Upper lobe of left lung (tissue), 6 donors: ENCODE results near the gene MOB3C. TPM values are rescaled to one million over a fixed set of nuclear protein-coding genes. Genes with fewer than 3 reads are reported as not detected.
A peak's percentile ranks its signal among the peaks of the same experiment; 100 is the strongest.

Experiments used
- ATAC-seq, 2 donors: fragments of 200-7000 bp; cut with Tn5 transposase; one replicate each; pipeline ENCODE4 v1.9.1; 2022; ENCODE audit warnings: mild to moderate bottlenecking in 2 of 2, moderate library complexity in 2 of 2; ENCODE audit not compliant: low FRiP score in 2 of 2
- DNase-seq, 2 donors: peaks; one replicate each; pipeline ENCODE4 v3.0.0-alpha.2; 2019 to 2020
- H3K27ac ChIP-seq, 4 donors: fragments of 200-600 bp; sonication (generic); one replicate each; pipeline ENCODE4 v1.5.1; 2016 to 2019
- H3K27me3 ChIP-seq, 4 donors: fragments of 200-600 bp; sonication (generic); one replicate each; pipeline ENCODE4 v1.5.1; 2017 to 2019
- H3K36me3 ChIP-seq, 4 donors: fragments of 200-600 bp; sonication (generic); one replicate each; pipeline ENCODE4 v1.5.1; 2016 to 2019
- H3K4me1 ChIP-seq, 4 donors: fragments of 200-600 bp; sonication (generic); one replicate each; pipeline ENCODE4 v1.5.1; 2018 to 2019
- H3K4me3 ChIP-seq, 4 donors: fragments of 200-600 bp; sonication (generic); one replicate each; pipeline ENCODE4 v1.5.1; 2017 to 2019; ENCODE audit warnings: mild to moderate bottlenecking in 2 of 4, moderate library complexity in 1 of 4
- H3K9me3 ChIP-seq, 4 donors: fragments of 200-600 bp; sonication (generic); one replicate each; pipeline ENCODE4 v1.5.1; 2018 to 2019
- CTCF ChIP-seq, 6 experiments: fragments of 450-650 bp in 4 of 6; fragments of 200-600 bp in 2 of 6; sonication (generic) in 2 of 6; IDR thresholded peaks; one replicate each; pipeline ENCODE4 v1.5.1; 2016 to 2019; ENCODE audit warnings: antibody characterized with exemption in 6 of 6
- EP300 ChIP-seq, 4 donors: sonication (generic); formaldehyde crosslinking; IDR thresholded peaks; one replicate each; pipeline ENCODE4 v1.5.1; 2017; ENCODE audit warnings: antibody characterized with exemption in 4 of 4, control low read depth in 2 of 4
- POLR2A ChIP-seq, 4 donors: fragments of 450-650 bp; IDR thresholded peaks; one replicate each; pipeline ENCODE4 v1.5.1; 2016 to 2017; ENCODE audit warnings: antibody characterized with exemption in 4 of 4, mild to moderate bottlenecking in 2 of 4
- POLR2AphosphoS5 ChIP-seq, 2 donors: sonication (generic); formaldehyde crosslinking; IDR thresholded peaks; one replicate each; pipeline ENCODE4 v1.5.1; 2017; ENCODE audit warnings: antibody characterized with exemption in 2 of 2
- WGBS, 2 donors: methylation state at CpG; one replicate each; pipeline ENCODE4 v1.1.5; 2017 to 2018; 5-methylcytosine and 5-hydroxymethylcytosine counted together
- total RNA-seq, 6 donors: library from RNA; depleted of rRNA in 4 of 6; stranded (reverse); fragments of >200 nt in 4 of 6; gene quantifications; one replicate each; pipeline versions ENCODE4 v1.1.0 to v1.2.1, GENCODE V29; 2016 to 2021
- donor health status: DM: no; HTN: no; CAD: no; lungs with moderate emphysema.
- donor health status: DM: no; HTN: yes; CAD: no; lungs with severe emphysema.

MOB3C gene
- total RNA-seq, 6 donors from 2014 or later: 15.1 to 33.3 (median 22.2) TPM

GRCh38 chr1:46589529-46589928 lies 27.1 kb downstream of the MOB3C start:
- no peaks in the 10 kb centered on the region for H3K27me3 ChIP-seq
- no peak overlapping the region for H3K4me3 ChIP-seq
- no peak overlapping the region for H3K27ac ChIP-seq
- no peaks in the 10 kb centered on the region for H3K9me3 ChIP-seq
- peaks cover 0 to 7% (median 0%) of the 10 kb centered on the region in 4 donors for H3K4me1 ChIP-seq
- no peak for TF ChIP-seq POLR2A (IDR thresholded peaks at IDR 0.05)
- TF ChIP-seq POLR2AphosphoS5 (IDR thresholded peaks at IDR 0.05): no peak
- TF ChIP-seq CTCF (IDR thresholded peaks at IDR 0.05): no peak
- TF ChIP-seq EP300 (IDR thresholded peaks at IDR 0.05): no peak
- no peak for ATAC-seq
- WGBS, 2 donors: 95 to 98% methylated on average over 2 to 3 of the region's 3 CpGs
- peaks cover 13 to 77% (median 58%) of the 10 kb centered on the region in 4 donors for H3K36me3 ChIP-seq
- DNase-seq: no peak

GRCh38 chr1:46587069-46587468 lies 29.5 kb downstream of the MOB3C start:
- DNase-seq (peak in 1 of 2 donors; percentile 66), ATAC-seq (peak in 1 of 2 donors; percentile 87)
- Histone ChIP-seq H3K36me3 (peaks cover 3 to 79% (median 58%) of the 10 kb centered on the region in 4 donors), H3K9me3 (no peaks in the 10 kb centered on the region), H3K4me1 (peaks cover 0 to 15% (median 6%) of the 10 kb centered on the region in 4 donors), H3K27ac (peak overlapping the region in 2 of 4 donors; percentile 22 to 44), H3K27me3 (no peaks in the 10 kb centered on the region), H3K4me3 (no peak overlapping the region)
- TF ChIP-seq POLR2A (IDR thresholded peaks at IDR 0.05) (no peak), CTCF (IDR thresholded peaks at IDR 0.05) (no peak), EP300 (IDR thresholded peaks at IDR 0.05) (no peak), POLR2AphosphoS5 (IDR thresholded peaks at IDR 0.05) (peak in 1 of 2 donors; percentile 11)
- 68 to 86% methylated on average over 6 to 7 of the region's 7 CpGs for WGBS, 2 donors

GRCh38 chr1:46585312-46585938 lies 31.2 kb downstream of the MOB3C start:
- Histone ChIP-seq H3K9me3 (no peaks in the 10 kb centered on the region), H3K27ac (no peak overlapping the region), H3K4me3 (no peak overlapping the region), H3K27me3 (no peaks in the 10 kb centered on the region), H3K4me1 (peaks cover 0 to 16% (median 8%) of the 10 kb centered on the region in 4 donors), H3K36me3 (peaks cover 3 to 72% (median 46%) of the 10 kb centered on the region in 4 donors)
- TF ChIP-seq CTCF (IDR thresholded peaks at IDR 0.05) (no peak), POLR2AphosphoS5 (IDR thresholded peaks at IDR 0.05) (no peak), EP300 (IDR thresholded peaks at IDR 0.05) (no peak), POLR2A (IDR thresholded peaks at IDR 0.05) (no peak)
- no peak for DNase-seq
- ATAC-seq: no peak
- 80 to 82% methylated on average over 12 of the region's 12 CpGs for WGBS, 2 donors

- peaks cover 0 to 75% (median 34%) of the 10 kb centered on the region in 4 donors for H3K36me3 ChIP-seq
- 93 to 94% methylated on average over 5 of the region's 5 CpGs for WGBS, 2 donors
- no peak overlapping the region for H3K4me3 ChIP-seq
- no peak for ATAC-seq
- TF ChIP-seq POLR2A (IDR thresholded peaks at IDR 0.05) (no peak), EP300 (IDR thresholded peaks at IDR 0.05) (no peak), CTCF (IDR thresholded peaks at IDR 0.05) (no peak), POLR2AphosphoS5 (IDR thresholded peaks at IDR 0.05) (no peak)
- H3K27ac ChIP-seq: peak overlapping the region in 2 of 4 donors; percentile 0 to 80
- H3K9me3 ChIP-seq: no peaks in the 10 kb centered on the region
- peaks cover 0 to 16% (median 8%) of the 10 kb centered on the region in 4 donors for H3K4me1 ChIP-seq
- no peaks in the 10 kb centered on the region for H3K27me3 ChIP-seq
- no peak for DNase-seq
Measured at GRCh38 chr1:46583494-46583893, 33.1 kb downstream of the MOB3C start.
